ENCODE data around the gene LRP5.

The LRP5 gene

DNA sequence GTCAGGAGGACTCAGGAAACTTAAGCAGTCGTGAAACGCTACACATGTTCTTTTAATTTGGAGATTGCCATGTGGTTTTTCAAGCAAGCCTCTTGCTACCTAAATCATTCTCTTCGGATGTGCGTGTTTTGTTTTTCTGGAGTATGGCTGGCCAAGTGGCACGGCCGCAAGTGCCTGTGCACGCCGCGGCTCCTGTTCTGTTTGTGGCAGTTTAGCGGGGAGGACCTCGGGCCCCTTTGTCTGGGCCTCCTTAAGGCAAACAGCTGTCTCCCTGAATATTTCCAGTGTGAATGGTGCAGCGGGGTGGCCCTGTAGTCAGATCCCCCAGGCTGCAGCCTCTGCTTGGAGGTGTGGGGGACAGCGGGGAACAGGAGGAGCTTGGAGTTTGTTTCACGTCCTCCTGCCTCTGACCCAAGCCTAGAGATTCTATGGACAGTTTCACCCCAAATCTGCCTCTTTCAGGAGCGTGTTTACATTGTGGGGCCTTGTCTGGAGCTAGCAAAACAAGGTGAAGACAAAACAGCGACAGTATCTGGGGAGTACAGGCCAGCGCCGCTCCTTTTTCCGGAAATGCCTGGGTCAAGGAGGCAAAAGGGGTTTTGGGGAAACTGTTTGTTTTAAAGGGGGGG is 1.3 kb downstream of the LRP5 start:
- peak overlapping the region; percentile 63 for H3K4me3 ChIP-seq (replicated peaks; ENCODE audit: low read depth, low read length)
- TF ChIP-seq CTCF (IDR thresholded peaks at IDR 0.05; ENCODE audit: low read depth, low read length, missing control alignments): no peak
- DNase-seq (ENCODE audit: extremely low read depth, low read depth): peak; percentile 26

GRCh38 chr11:68314203-68315170 is 2.1 kb downstream of the LRP5 start:
- H3K4me3 ChIP-seq (replicated peaks; ENCODE audit: low read depth, low read length): peak overlapping the region; percentile 63
- no peak for TF ChIP-seq CTCF (IDR thresholded peaks at IDR 0.05; ENCODE audit: low read depth, low read length, missing control alignments)
- no peak for DNase-seq (ENCODE audit: extremely low read depth, low read depth)

DNA sequence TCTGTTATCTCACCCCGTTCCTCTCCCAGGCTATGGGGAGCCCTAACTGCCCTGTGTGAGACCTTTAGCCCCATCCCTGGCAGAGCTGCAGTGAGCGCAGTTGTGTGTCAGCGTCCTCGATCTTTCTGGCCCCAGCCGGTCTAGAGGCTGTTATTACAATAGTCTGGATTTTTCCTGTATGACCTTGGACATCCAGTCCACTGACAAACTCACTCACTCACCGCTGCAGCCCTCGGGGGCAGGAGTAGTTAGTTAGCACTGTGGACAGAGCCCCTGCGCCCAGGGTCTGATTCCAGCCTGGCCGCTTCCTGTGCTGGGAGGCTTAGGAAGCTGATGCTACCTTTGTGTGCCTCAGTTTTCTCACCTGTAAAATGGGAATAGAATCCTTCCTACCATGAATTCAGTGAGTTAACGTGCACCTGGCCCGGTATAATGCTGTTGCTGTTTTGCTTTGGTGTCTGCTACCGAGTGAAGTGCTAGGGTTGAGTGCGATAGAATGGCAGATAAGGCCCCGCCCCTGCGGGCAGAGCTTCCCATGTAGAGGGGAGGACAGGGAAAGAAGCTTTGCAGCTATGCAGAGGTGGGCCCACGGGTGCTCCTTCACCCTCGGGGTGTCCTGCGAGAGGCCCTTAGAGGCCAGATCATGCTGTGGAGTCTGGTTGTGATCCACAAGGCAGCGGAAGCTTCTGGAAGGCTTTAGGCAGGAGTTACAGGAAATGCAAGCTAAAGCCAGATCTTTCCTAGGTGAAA is 3.0 kb downstream of the LRP5 start:
- TF ChIP-seq CTCF (IDR thresholded peaks at IDR 0.05; ENCODE audit: low read depth, low read length, missing control alignments): no peak
- peak overlapping the region; percentile 63 for H3K4me3 ChIP-seq (replicated peaks; ENCODE audit: low read depth, low read length)
- no peak for DNase-seq (ENCODE audit: extremely low read depth, low read depth)

GRCh38 chr11:68317147-68317785 is 4.9 kb downstream of the LRP5 start:
- no peak for DNase-seq (ENCODE audit: extremely low read depth, low read depth)
- H3K4me3 ChIP-seq (replicated peaks; ENCODE audit: low read depth, low read length): no peak overlapping the region
- no peak for TF ChIP-seq CTCF (IDR thresholded peaks at IDR 0.05; ENCODE audit: low read depth, low read length, missing control alignments)

DNA sequence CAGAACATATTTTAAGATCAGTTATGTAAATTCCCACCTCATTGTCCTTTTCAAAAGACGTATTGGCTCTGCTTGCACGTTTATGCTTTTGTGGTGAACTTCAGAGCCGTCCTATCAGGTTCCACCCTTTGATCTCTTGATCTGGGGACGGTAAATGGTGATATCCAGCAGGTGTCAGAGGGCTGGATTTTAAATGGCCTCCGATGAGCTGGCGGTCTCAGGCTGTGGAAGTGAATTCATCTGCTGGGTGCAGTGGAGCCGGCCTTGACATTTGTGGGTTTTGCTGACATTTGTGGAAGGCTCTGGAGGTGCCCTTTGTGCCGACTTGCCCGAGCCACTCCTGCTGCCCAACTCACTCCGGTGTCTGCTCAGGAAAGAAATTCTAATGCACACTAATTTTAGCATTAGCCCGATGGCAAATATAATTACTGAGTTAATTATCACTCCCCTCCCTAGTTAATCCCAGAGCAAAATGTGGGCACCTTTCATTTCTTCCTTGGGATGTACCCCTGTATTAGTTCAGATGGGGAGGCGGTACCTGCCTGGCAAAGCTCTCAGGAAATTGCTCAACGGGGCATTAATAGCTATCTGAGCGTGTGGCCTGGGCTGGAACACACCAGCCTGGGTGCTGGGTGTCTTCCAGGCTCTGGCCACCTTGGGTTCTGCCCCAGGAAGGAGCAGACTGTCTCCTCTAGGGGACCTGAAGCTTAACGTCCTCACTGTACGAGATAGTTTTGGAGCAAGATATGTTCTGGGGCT is 9.1 kb downstream of the LRP5 start:
- no peak for TF ChIP-seq CTCF (IDR thresholded peaks at IDR 0.05; ENCODE audit: low read depth, low read length, missing control alignments)
- no peak overlapping the region for H3K4me3 ChIP-seq (replicated peaks; ENCODE audit: low read depth, low read length)
- no peak for DNase-seq (ENCODE audit: extremely low read depth, low read depth)

GRCh38 chr11:68322052-68322430 is 9.7 kb downstream of the LRP5 start:
- H3K4me3 ChIP-seq (replicated peaks; ENCODE audit: low read depth, low read length): no peak overlapping the region
- TF ChIP-seq CTCF (IDR thresholded peaks at IDR 0.05; ENCODE audit: low read depth, low read length, missing control alignments): no peak
- DNase-seq (ENCODE audit: extremely low read depth, low read depth): no peak
